ENCODE measurements around the gene PLAAT1.

DNA sequence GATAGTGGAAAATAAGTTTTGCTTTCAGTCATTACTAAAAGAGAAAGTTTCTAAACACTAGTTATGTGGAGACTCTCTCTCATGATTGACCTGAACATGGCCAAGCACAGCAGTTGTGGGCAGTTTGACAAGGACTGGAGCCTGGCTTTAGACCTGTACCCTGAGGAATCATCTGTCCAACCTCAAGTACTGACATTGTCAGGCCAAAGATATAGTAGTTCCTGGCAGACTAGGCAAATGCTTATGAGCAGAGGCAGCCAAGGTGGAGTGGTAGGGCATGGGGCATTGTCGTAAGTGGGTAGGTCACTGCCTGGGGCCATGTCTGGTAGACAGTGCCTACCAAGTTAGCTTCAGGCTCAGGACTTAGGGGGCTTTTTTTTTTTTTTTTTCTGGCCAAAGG is 20.9 kb downstream of the PLAAT1 start:
- TF ChIP-seq, protein P1, sequence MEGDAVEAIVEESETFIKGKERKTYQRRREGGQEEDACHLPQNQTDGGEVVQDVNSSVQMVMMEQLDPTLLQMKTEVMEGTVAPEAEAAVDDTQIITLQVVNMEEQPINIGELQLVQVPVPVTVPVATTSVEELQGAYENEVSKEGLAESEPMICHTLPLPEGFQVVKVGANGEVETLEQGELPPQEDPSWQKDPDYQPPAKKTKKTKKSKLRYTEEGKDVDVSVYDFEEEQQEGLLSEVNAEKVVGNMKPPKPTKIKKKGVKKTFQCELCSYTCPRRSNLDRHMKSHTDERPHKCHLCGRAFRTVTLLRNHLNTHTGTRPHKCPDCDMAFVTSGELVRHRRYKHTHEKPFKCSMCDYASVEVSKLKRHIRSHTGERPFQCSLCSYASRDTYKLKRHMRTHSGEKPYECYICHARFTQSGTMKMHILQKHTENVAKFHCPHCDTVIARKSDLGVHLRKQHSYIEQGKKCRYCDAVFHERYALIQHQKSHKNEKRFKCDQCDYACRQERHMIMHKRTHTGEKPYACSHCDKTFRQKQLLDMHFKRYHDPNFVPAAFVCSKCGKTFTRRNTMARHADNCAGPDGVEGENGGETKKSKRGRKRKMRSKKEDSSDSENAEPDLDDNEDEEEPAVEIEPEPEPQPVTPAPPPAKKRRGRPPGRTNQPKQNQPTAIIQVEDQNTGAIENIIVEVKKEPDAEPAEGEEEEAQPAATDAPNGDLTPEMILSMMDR (conservative IDR thresholded peaks at IDR 0.05; ENCODE audit: low read length) = no peak
- TF ChIP-seq EZH2phosphoT487 (IDR thresholded peaks at IDR 0.05; ENCODE audit: borderline replicate concordance) = no peak
